ENCODE measurements around the gene STRAP.
"Not testable (repeated sequence)": the region's sequence is repeated elsewhere in the genome, so short reads cannot be mapped to it uniquely, and the experiment has no call there.

STRAP gene

GRCh38 chr12:15873556-15873955 lies 8.6 kb upstream of the STRAP start:
- DNase-seq (ENCODE audit: low read depth): no peak

DNA sequence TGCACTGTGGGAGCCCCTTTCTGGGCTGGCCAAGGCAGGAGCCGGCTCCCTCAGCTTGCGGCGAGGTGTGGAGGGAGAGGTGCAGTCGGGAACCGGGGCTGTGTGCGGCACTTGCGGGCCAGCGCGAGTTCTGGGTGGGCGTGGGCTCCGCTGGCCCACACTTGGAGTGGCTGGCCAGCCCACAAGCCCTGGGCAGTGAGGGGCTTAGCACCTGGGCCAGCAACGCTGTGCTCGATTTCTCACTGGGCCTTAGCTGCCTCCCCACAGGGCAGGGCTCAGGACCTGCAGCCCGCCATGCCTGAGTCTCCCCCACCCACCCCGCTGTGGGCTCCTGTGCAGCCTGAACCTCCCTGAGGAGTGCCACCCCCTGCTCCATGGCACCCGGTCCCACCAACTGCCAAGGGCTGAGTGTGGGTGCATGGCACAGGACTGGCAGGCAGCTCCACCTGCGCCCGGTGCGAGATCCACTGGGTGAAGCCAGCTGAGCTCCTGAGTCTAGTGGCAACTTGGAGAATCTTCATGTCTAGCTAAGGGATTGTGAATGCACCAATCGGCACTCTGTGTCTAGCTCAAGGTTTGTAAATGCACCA lies 7.5 kb upstream of the STRAP start:
- DNase-seq (ENCODE audit: low read depth): not testable (repeated sequence)

DNA sequence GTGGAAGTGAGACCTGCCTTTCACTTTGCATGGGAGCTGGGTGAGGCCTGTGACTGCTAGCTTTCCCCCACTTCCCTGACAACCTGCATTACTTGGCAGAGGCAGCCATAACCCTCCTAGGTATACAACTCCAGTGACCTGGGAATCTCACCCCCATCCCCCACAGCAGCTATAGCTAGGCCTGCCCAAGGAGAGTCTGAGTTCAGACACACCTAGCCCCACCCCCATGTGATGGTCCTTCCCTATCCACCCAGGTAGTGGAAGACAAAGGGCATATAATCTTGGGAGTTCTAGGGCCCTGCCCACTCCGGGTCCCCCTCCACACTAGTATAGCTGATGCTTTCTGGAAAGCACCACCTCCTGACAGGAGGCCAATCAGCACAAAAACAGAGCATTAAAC lies 6.3 kb upstream of the STRAP start:
- no peak for DNase-seq (ENCODE audit: low read depth)

DNA sequence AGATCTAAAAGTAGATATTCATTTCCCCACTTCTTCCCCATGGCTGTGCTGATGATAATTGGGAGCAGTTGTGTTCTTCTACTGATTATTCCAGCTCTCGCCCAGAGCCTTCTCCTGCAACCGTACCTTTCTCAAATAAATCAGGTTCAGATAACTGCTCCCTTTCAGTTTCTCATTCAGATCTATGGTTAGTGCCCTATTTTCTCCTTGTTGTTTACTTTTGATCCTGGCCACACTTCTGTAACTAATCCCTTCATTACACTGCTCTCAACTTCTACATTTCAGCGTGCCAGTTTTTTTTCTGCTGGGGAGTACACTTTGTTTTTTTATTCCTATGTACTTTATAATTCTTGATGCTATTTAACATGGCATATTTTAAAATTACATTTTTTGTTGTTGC lies 2.8 kb upstream of the STRAP start:
- no peak for DNase-seq (ENCODE audit: low read depth)

GRCh38 chr12:15880721-15881120 lies 1.5 kb upstream of the STRAP start:
- DNase-seq (ENCODE audit: low read depth): no peak

DNA sequence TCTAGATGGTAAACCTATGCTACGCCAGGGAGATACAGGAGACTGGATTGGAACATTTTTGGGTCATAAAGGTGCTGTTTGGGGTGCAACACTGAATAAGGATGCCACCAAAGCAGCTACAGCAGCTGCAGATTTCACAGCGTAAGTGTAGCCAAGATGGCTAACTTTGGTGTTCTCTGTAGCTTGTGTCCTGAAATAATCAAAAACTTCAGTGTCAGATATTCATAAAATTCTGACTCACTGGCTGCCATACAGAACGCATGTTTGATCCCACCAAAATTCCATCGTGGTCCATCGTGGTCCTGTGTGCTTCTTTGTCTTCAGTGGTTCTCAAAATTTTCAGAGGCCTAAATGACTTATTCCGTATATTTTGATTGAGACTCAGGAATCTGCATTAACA lies 1.3 kb downstream of the STRAP start:
- no peak for DNase-seq (ENCODE audit: low read depth)

DNA sequence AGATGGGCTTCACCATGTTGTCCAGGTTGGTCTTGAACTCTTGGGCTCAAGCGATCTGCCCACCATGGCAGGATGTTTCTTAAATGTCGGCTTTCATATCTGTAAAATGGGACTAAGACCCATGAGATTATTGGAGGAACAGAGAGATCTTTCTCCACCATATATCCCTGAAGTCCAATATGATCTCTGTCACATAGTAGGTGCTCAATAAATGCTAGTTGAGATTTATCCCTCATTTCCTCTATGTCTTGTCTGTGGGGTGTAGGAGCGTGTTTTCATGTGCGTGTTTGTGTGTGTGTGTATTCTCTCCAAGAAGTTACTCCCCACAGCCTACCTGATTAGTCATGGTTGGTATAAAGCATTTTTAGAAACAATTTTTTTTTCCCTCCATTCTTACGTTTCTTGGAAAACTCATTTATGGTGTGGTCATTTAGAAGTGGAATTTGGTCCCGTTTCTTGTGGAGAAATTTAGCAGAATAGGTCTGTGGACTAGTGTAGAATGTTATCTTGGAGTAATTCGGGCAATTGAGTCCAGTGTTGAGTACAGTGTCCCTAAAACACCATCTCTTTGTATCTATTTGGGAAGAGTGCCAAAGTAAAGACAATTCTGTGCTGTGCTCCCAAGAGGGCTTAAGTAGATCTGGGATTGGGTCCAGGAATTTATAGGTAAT lies 4.3 kb downstream of the STRAP start:
- DNase-seq (ENCODE audit: low read depth): no peak

DNA sequence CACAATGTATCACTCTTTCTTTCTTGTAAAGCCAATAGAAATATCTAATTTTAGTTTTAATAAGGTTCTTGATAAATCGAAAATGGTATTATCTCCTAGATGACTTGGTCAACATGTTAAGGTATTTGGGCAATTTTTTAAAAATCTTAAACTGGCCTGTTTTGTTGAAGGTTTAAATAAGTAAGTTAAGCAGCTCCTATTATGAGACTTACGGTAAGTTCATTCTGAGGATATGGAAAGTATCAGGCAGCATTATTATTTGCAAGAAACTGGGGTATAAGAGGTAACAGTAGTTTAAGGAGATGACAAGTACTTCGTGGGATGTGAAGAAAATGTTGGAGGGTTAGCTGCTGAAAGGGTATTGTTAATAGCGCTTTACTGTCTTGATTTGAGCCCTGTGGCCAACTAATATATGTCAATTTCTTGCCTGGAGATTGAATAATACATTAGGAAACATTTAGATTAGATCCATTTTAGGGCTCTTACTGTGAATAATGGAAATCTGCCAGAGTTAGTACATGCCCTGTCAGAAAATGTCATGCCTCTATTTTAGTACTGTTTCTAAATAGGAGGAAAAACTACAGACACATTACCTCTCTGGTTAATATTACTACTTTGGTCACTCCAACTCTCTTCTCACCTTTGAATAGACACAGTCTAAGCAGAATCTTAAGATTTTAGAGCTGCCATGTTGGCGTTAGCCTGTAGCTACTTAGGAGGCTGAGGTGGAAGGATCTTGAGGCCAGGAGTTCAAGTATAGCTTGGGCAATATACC lies 5.0 kb downstream of the STRAP start:
- DNase-seq (ENCODE audit: low read depth): no peak

- DNase-seq (ENCODE audit: low read depth): no peak
These were observed 10.6 kb downstream of the STRAP start for GRCh38 chr12:15892645-15893259.

GRCh38 chr12:15893260-15893659 lies 11.1 kb downstream of the STRAP start:
- DNase-seq (ENCODE audit: low read depth): no peak

GRCh38 chr12:15896867-15897266 lies 14.7 kb downstream of the STRAP start:
- DNase-seq (ENCODE audit: low read depth): no peak

DNA sequence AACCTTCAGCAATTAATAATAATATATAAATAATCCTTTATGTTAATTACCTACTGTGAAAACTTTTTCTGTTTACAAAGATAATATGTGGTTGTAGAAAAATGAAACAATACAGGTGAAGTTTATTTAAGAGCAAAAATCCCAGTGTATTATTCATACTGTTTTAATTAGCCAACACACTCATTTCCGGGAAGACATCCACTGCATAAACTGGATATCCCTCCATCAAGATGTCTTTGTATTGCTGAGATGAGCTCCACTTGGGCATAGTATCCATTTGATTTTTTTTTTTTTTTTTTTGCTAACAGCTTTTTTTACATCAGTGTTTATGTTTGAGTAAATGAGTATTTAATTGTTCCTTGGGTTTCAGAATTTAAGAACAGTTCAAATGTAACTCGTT lies 15.2 kb downstream of the STRAP start:
- no peak for DNase-seq (ENCODE audit: low read depth)

- no peak for DNase-seq (ENCODE audit: low read depth)
These were observed 17.2 kb downstream of the STRAP start for GRCh38 chr12:15899282-15899870.

DNA sequence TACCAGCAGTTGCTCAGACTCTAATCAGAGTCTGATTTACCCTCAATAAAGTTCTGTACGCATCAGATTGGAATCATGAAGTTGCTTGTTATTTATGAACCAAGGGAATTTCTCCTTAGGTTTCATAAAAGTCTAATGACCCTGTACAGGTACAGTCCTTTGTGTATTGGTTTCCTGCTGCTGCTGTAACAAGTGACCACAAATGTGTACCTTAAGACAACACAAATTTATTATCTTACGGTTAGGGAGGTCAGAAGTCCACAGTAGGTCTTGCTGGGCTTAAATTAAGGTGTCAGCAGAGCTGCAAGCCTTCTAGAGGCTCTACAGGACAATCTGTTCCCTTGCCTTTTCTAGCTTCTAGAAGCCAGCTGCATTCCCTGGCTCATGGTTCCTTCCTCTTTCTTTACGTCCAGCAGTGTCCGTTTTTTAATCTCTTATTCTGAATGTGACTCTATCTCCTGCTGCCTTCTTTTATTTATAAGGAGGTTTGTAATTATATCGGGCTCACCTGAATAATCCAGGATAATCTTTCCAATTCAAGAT lies 22.3 kb downstream of the STRAP start:
- no peak for DNase-seq (ENCODE audit: low read depth)

- no peak for DNase-seq (ENCODE audit: low read depth)
These were observed 28.3 kb downstream of the STRAP start for GRCh38 chr12:15910468-15910863.

DNA sequence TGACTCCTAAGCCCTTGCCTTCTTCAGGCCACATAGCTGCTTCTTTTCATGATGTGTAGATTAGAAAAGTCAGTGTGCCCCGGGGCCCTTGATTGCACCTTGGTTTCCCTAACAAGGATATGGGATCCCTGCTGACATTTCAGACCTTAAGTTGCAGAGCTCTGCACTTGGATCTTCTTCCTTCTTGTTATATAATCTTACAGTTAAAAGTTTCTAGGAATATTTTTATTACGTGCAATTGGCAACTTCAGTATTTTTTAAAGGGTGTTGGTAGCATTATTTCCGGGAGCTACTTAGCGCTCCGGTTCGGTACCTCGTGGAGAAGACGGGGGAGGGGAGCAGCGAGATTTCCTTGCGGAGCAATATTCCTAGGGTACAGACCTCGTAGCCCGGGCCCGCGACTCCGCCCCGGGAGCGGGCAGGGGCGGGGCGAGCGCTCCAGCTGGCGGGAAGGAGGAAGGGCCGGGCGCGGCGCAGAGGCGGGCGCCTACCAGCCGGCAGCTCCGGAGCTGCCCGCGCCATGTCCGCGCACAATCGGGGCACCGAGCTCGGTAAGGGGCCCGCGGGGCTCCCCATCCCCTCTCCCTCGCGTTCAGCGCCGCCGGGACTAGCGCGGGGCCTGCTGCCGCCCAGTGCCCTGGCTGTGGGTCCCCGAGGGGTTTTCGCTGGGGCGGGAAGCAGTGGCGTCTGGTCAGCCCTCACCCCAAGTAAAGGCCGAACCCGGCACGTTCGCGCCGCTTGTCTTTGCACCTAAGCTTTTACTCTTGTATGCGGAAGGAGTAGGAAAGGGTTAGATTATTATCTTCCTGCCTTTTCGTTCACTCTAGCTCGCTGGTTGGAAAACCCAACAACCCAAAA lies 28.9 kb downstream of the STRAP start, which contains the start of gene DERA:
TSS of gene DERA (plus strand) at position 469 of the 858 bp plus-strand sequence. CDS start at position 521, 52 bp downstream.
- peak; percentile 46 for DNase-seq (ENCODE audit: low read depth)

DNA sequence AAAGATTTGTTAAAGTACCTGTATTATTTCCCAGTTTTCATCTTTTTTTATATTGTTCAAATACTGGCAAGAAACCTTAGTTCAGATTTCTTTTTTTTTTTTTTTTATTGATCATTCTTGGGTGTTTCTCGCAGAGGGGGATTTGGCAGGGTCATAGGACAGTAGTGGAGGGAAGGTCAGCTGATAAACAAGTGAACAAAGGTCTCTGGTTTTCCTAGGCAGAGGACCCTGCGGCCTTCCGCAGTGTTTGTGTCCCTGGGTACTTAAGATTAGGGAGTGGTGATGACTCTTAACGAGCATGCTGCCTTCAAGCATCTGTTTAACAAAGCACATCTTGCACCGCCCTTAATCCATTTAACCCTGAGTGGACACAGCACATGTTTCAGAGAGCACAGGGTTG lies 29.7 kb downstream of the STRAP start:
- DNase-seq (ENCODE audit: low read depth): not testable (repeated sequence)

DNA sequence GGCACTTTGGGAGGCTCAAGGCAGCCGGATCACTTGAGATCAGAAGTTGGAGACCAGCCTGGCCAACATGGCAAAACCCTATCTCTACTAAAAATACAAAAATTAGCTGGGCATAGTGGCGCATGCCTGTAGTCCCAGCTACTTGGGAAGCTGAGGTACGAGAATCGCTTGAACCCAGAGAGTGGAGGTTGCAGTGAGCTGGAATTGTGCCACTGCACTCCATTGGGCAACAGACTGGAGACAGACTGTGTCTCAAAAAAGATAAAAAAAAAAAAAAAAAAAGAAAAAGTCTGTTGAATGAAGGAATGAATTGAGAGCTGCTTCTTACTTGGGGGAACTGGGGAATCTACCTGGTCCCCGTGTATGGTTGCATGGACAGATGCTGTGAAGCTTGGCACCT lies 31.9 kb downstream of the STRAP start:
- DNase-seq (ENCODE audit: low read depth): not testable (repeated sequence)

DNA sequence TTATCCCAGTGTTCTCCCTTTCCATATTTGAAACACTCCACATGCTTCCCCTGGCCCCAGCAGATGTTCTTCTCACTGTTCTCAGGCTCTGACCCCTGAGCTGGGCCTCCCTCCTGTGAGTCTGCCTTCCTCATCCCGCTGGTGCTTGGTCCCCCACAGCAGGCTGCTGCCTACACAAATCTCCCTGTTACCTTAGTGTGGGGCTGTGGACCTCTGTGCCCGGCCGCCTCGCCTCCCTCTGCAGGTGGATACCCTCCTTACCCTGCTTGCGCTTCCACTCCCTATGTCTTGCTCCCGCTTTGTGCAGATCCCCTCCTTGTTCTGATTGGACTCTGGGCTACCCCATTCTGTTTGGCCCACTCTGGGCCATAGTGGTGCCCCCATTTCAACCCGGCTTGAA lies 35.9 kb downstream of the STRAP start:
- DNase-seq (ENCODE audit: low read depth): no peak

DNA sequence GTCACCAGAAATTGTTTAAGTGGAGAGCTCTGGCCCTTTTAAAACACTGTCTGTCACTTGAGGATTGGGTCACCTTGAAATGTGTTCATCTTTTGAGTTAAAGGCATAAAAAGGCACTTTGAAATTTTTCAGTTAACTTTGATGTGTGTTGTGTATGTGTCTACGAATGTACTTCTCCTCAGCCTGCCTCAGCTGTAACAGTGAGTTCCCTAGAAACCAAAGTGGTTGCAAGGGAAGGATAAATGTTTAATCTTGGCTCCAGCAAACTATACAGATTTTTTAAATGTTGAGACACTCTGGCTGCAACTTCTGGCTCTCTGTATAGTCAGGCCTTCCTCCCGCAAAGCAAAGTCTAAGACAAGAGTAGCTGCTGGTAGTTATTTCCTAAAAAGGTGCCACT lies 37.2 kb downstream of the STRAP start:
- no peak for DNase-seq (ENCODE audit: low read depth)

GRCh38 chr12:15924956-15925355 lies 42.8 kb downstream of the STRAP start:
- no peak for DNase-seq (ENCODE audit: low read depth)

Data from GM04504 (cell line).